GM12874 (cell line): ENCODE results near the gene FDXR.

ENCODE experiments used
- CTCF ChIP-seq: IDR thresholded peaks from 2 replicates; pipeline ENCODE4 v1.5.1; 2011; ENCODE audit warnings: low read depth, mild to moderate bottlenecking, control low read depth, low read length, moderate library complexity; ENCODE audit not compliant: insufficient read depth

FDXR gene

GRCh38 chr17:74919440-74920305 lies 46.9 kb upstream of the FDXR start:
- TF ChIP-seq CTCF = no peak

- TF ChIP-seq CTCF = no peak
Measured at GRCh38 chr17:74918906-74919305, 46.1 kb upstream of the FDXR start.

- no peak for TF ChIP-seq CTCF
Measured at GRCh38 chr17:74917430-74917829, 44.6 kb upstream of the FDXR start.

GRCh38 chr17:74916851-74917199 lies 44.0 kb upstream of the FDXR start:
- no peak for TF ChIP-seq CTCF

GRCh38 chr17:74916136-74916850 lies 43.5 kb upstream of the FDXR start:
- TF ChIP-seq CTCF = no peak

- TF ChIP-seq CTCF = no peak
Measured at GRCh38 chr17:74907012-74907411, 34.2 kb upstream of the FDXR start.

GRCh38 chr17:74904687-74905409 lies 32.1 kb upstream of the FDXR start:
- no peak for TF ChIP-seq CTCF
